HG03460 (cell line): ENCODE data around the gene CAB39.

ENCODE experiments used
- ATAC-seq: cut with Tn5 transposase; IDR thresholded peaks from one replicate; pipeline ENCODE4 v1.9.1; 2021; ENCODE audit not compliant: unreplicated experiment

The CAB39 gene

DNA sequence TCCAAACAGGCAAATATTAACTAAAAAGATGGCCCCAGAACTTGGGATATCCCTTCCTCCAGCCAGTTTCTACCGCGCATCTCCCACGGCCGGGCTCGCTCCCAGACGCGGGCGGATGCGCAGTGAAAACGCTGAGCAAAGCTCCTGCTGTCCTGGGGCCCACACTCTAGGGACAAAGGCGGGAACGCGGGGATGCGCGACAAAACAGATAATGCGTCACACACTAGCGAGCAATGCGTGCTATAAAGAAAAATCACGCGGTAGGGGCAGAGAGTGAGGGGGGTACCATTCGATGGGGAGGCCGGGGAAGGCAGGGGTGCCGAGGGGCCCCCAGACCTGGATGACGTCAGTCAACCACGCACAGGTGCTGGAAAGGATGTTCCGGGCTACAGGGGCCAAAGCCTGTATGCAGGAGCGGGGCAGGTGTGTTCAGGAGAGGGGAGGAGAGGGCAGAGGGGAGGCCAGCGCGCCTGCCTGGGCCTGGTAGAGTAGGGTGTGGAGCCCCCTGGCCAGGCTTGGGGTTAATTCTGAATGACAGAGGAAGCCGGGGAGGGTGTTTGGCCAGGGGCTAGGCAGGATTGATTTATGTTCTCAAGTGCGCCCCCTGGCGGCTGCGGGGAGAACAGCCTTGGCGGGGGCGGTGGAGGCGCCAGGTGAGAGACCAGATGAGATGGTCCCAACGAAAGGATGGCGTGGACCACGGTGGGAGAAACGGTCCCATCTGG, 137.2 kb downstream of the CAB39 start:
- ATAC-seq = no peak

- ATAC-seq = no peak
Measured at GRCh38 chr2:230850358-230850658, 137.7 kb downstream of the CAB39 start.

- no peak for ATAC-seq
Measured at GRCh38 chr2:230852113-230852512, 139.5 kb downstream of the CAB39 start.

- ATAC-seq = no peak
Measured at GRCh38 chr2:230861552-230862255, 149.1 kb downstream of the CAB39 start.

GRCh38 chr2:230862292-230862691, 149.7 kb downstream of the CAB39 start:
- no peak for ATAC-seq

DNA sequence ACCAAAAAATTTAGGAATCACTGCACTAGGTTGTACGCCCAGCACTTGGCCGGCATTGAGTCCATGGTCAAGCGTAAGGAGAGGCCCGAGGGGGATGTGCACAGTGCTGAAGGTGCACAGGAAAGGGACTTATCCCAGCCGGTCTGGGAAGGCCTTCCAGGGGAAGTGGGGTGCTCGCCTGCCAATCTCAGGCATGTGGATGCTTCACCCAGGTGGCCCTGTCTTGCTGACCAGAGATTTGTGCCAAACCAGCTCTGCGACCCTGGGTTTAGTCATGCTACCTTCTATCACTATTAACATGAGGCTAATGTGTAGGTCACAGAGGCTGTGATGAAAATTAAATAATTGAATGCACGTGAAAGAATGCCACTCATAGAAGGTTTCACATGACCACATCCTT, 150.4 kb downstream of the CAB39 start:
- ATAC-seq = no peak

DNA sequence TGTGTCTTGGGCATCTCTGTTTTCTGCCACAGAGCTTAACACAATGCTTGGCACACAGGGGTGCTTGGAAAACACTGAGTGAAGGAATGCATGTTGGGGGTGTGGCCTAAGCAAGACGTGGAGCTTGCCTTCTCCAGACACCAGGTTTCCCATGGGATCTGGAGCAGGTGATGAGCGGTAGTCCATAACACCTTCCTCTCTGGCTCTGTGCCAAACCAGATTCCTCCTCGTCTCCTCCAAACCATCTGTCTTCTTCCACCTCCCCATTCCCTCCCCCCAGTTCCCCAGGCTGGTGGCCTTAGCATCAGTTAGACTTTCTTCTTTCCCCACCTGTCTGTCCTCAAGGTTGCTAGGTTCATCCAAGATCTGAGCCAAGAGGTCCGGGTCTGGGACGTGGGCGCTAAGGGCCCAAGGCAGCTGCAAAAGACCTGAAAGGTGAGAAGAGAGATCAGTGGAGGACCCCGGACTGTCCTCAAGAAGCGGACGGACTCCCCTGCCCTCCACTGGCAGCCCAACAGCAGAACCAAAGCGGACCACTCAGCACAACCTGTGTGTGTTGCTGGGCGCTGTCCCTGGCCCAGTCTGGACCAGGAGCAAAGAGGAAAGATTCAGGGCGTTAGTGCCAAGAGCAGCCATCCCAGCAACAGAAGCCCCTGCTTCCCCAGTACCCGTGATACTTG, 150.9 kb downstream of the CAB39 start:
- no peak for ATAC-seq

GRCh38 chr2:230864122-230864604, 151.5 kb downstream of the CAB39 start:
- ATAC-seq = no peak

DNA sequence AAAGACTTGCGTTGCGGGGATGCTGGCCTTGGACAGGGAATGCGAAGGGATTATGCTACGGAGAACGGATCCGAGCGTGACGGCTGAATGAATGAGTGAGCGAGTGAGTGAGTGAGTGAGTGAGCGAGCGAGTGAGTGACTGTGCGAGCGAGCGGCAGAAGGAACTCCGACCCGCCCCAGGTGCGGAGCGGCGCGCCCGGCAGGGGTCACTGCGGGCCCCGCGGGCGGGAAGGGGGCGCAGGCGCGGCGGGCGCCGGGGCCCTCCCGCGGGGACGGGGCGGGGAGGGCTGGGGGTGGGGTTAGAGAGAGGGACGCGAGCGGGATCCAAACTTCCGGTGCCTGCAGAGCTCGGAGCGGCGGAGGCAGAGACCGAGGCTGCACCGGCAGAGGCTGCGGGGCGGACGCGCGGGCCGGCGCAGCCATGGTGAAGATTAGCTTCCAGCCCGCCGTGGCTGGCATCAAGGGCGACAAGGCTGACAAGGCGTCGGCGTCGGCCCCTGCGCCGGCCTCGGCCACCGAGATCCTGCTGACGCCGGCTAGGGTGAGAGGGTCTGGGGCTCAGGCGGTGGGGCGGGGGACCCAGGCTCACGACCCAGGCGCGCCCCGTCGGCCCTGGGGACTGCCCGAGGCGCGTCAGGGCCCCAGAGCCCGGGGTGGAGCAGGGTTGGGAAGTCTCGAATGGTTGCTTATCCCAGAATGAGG, 152.1 kb downstream of the CAB39 start, which contains the start of gene ITM2C:
Gene ITM2C (plus strand): TSS at position 338 of the 702 bp plus-strand sequence. CDS start 84 bp downstream, at position 422.
- ATAC-seq = peak; percentile 59

GRCh38 chr2:230865307-230865765, 152.7 kb downstream of the CAB39 start:
- no peak for ATAC-seq

DNA sequence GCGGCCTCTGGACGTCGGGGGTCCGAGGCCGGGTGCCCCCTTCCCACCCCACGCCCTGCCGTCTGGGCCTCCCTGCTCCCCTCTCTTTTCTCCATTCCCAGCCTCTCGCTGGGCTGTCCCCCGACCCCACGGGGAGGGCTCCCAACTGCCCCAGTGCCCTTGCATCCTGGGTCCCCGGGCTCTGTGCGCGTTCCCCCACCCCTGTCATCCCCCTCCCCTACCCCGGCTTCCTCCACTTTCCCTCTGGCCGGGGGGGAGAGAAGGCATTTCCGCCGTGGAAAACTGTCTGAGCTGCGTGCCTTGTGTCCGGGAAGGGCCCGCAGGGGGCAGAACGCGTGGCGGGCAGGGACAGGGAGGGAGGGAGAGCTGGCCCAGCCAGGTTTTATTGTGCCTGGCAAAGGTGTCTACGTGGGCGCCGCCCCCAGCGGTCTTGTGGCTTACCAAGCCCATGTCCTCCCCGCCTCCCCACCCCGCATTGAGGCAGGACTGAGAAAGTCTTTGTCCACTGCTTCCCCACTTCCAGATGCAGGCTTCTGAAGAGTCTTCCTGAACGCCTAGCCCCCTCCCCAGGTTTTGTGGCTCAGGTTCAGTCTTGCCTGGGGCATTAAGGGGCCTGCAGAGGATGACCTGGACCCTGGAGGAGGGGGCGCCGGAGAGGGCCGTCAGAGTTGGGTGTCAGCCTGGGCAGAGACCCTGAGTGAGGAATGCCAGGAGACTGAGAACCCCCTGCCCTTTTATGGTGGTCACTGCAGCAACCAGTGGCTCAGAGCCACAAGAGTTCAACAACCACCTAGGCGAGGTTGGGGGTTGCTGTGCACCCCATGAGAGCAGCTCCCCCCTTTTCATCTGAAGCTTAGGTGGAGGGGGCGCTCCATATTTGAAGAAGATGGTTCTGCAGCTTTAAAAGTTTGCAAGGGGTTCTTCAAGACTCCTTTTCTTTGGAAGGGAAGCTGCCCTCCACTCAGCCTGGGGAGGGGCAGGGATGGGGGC, 153.4 kb downstream of the CAB39 start:
- no peak for ATAC-seq

- no peak for ATAC-seq
Measured at GRCh38 chr2:230866756-230867523, 154.3 kb downstream of the CAB39 start.

DNA sequence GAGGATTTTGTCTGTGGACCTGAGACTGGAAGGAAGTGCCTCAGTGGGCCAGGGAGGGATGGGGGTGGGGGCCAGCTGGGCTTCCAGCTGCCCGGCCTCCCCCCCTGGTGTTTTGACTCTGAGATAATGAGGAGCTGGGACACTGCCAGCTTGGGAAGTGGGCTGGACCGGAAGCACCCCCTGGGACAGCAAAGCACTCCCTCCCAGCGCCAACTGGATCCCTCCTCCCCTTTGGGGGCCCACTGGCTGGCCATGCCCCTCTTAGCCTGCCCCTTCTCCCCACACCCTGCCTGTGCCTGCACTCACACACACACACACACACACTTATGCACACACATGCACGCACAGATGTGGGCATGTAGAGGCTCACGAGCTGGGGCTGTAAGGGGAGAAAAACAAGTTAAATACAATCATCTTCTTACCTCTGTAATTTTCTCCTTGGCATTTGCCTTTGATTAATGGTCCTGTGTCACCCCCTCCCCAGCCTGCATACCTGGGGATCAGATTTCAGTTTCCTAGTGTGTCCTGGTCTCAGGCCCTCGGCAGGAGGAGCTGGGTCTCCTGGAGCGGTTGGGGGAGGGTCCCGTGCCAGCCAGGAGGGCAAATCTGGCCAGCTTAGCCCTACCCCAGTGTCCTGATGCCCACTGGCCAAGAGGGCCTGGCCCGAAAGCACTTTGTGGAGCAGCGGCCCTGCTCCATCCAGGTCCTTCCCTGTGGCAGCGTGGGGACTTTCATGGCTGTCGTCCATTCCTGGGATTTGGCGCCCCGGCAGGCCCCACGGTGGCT, 155.7 kb downstream of the CAB39 start:
- no peak for ATAC-seq

- no peak for ATAC-seq
Measured at GRCh38 chr2:230868947-230869913, 156.6 kb downstream of the CAB39 start.

GRCh38 chr2:230869914-230870543, 157.4 kb downstream of the CAB39 start:
- no peak for ATAC-seq
